Type B pancreatic cell (in vitro differentiated cells): Measurements from ENCODE around the gene RTL1. TPM values are rescaled to one million over a fixed set of nuclear protein-coding genes. Genes with fewer than 3 reads are reported as not detected.

ENCODE experiments used
- DNase-seq: peaks from one replicate; pipeline ENCODE4 v3.0.0; 2021; ENCODE audit warnings: mixed read lengths; ENCODE audit not compliant: unreplicated experiment; ENCODE audit errors: extremely low spot score
- H3K27ac Mint-ChIP-seq: 2 replicates; pipeline ENCODE4 v1.8.0; 2021; ENCODE audit warnings: mild to moderate bottlenecking, mixed read lengths
- H3K27me3 Mint-ChIP-seq: 2 replicates; pipeline ENCODE4 v1.8.0; 2021; ENCODE audit warnings: mixed read lengths
- H3K36me3 Mint-ChIP-seq: 2 replicates; pipeline ENCODE4 v1.8.0; 2021; ENCODE audit warnings: mixed read lengths
- H3K4me1 Mint-ChIP-seq: one replicate; pipeline ENCODE4 v1.8.0; 2021; ENCODE audit warnings: mixed read lengths; ENCODE audit not compliant: unreplicated experiment
- H3K4me3 Mint-ChIP-seq: 2 replicates; pipeline ENCODE4 v1.8.0; 2021; ENCODE audit warnings: mild to moderate bottlenecking, mixed read lengths
- H3K9me3 Mint-ChIP-seq: 2 replicates; pipeline ENCODE4 v1.8.0; 2021; ENCODE audit warnings: mixed read lengths
- CTCF ChIP-seq: fragments of 200-600 bp; sonication (generic); conservative IDR thresholded peaks from 2 replicates; pipeline ENCODE4 v1.5.0; 2021; ENCODE audit warnings: antibody characterized with exemption, mild to moderate bottlenecking
- total RNA-seq: library from RNA; stranded (reverse); gene quantifications from 2 replicates; pipeline ENCODE4 v1.2.1, GENCODE V29; 2021; ENCODE audit warnings: low replicate concordance

RTL1 gene
- total RNA-seq, 1 donor from 2014 or later = 1.5 TPM

GRCh38 chr14:100905166-100905565 is 1.6 kb upstream of the RTL1 start:
- H3K9me3 Mint-ChIP-seq = no peaks in the 10 kb centered on the region
- H3K4me1 Mint-ChIP-seq = peaks cover 32% of the 10 kb centered on the region
- DNase-seq = no peak
- no peak for TF ChIP-seq CTCF
- H3K36me3 Mint-ChIP-seq = no peaks in the 10 kb centered on the region
- H3K27ac Mint-ChIP-seq = no peak overlapping the region
- peaks cover 76% of the 10 kb centered on the region for H3K27me3 Mint-ChIP-seq
- H3K4me3 Mint-ChIP-seq = peak overlapping the region; percentile 74

- H3K4me3 Mint-ChIP-seq = peak overlapping the region; percentile 89
- no peaks in the 10 kb centered on the region for H3K9me3 Mint-ChIP-seq
- H3K4me1 Mint-ChIP-seq = peaks cover 39% of the 10 kb centered on the region
- TF ChIP-seq CTCF = peak; percentile 82
- peak overlapping the region; percentile 51 for H3K27ac Mint-ChIP-seq
- no peaks in the 10 kb centered on the region for H3K36me3 Mint-ChIP-seq
- no peak for DNase-seq
- peaks cover 82% of the 10 kb centered on the region for H3K27me3 Mint-ChIP-seq
Observed at GRCh38 chr14:100904307-100905087, 975 bp upstream of the RTL1 start.

- TF ChIP-seq CTCF = no peak
- Mint-ChIP-seq H3K4me3 (no peak overlapping the region), H3K9me3 (no peaks in the 10 kb centered on the region), H3K27me3 (peaks cover 85% of the 10 kb centered on the region), H3K4me1 (peaks cover 46% of the 10 kb centered on the region), H3K36me3 (no peaks in the 10 kb centered on the region), H3K27ac (no peak overlapping the region)
- DNase-seq = no peak
Observed at GRCh38 chr14:100903134-100903468, 421 bp downstream of the RTL1 start.

GRCh38 chr14:100902295-100903133 is 1.0 kb downstream of the RTL1 start:
- Mint-ChIP-seq H3K36me3 (no peaks in the 10 kb centered on the region), H3K9me3 (no peaks in the 10 kb centered on the region), H3K4me3 (peak overlapping the region; percentile 34), H3K27me3 (peaks cover 79% of the 10 kb centered on the region), H3K27ac (no peak overlapping the region), H3K4me1 (peaks cover 46% of the 10 kb centered on the region)
- TF ChIP-seq CTCF = peak; percentile 66
- peak; percentile 61 for DNase-seq

GRCh38 chr14:100901391-100902183 is 1.9 kb downstream of the RTL1 start:
- no peaks in the 10 kb centered on the region for H3K9me3 Mint-ChIP-seq
- H3K4me3 Mint-ChIP-seq = no peak overlapping the region
- peaks cover 77% of the 10 kb centered on the region for H3K27me3 Mint-ChIP-seq
- no peaks in the 10 kb centered on the region for H3K36me3 Mint-ChIP-seq
- TF ChIP-seq CTCF = no peak
- no peak overlapping the region for H3K27ac Mint-ChIP-seq
- peak; percentile 62 for DNase-seq
- H3K4me1 Mint-ChIP-seq = peaks cover 54% of the 10 kb centered on the region
